ENCODE measurements around the gene F12. TPM values are rescaled to one million over a fixed set of nuclear protein-coding genes. Genes with fewer than 3 reads are reported as not detected.
A peak's percentile ranks its signal among the peaks of the same experiment; 100 is the strongest.

The F12 gene
- total and polyA plus RNA-seq, 2 of the 8 experiments (the other 6 are each of a cell fraction or from before 2014, with no cell fraction given), result 6.5 to 7.8 TPM

- DNase-seq (ENCODE audit: low read depth in 1 of 2, low spot score in 2 of 2) (no peak), FAIRE-seq (no peak)
- Histone ChIP-seq H3K4me3 (ENCODE audit: extremely low read depth in 1 of 4, insufficient read depth in 2 of 4, low read depth in 3 of 4, low read length in 4 of 4) (peak overlapping the region; percentile 52 to 71 (median 64)), H3K36me3 (ENCODE audit: control insufficient read depth in 2 of 4, insufficient read depth in 4 of 4, low read length in 3 of 4) (no peaks in the 10 kb centered on the region; a peak in 1 of 8 replicates), H3K23me2 (ENCODE audit: low read depth, low read length) (peaks cover 10% of the 10 kb centered on the region), H2BK15ac (ENCODE audit: low read length) (peak overlapping the region; percentile 88), H2AFZ (ENCODE audit: low read length) (no peak overlapping the region), H3K27ac (ENCODE audit: low read depth, low read length) (peak overlapping the region; percentile 86; the same call in 1 of the 2 replicates), H3K18ac (ENCODE audit: extremely low read depth, low read length) (peak overlapping the region; percentile 71), H2BK120ac (replicated peaks; ENCODE audit: low read depth, low read length) (peak overlapping the region; percentile 29), H3K4ac (replicated peaks; ENCODE audit: insufficient read length, low read depth, low read length) (peak overlapping the region; percentile 40), H3K14ac (ENCODE audit: insufficient read length) (no peak overlapping the region), H2BK12ac (ENCODE audit: low read depth, low read length) (peak overlapping the region; percentile 68; the same call in 1 of the 2 replicates), H3K4me1 (replicated peaks in 1 of 4; ENCODE audit: control insufficient read depth in 3 of 4, insufficient read depth in 4 of 4, low read length in 3 of 4) (peaks cover 4 to 14% (median 9%) of the 10 kb centered on the region in 4 experiments; a peak in 6 of 7 replicates), H4K5ac (ENCODE audit: insufficient read length, low read depth, low read length) (no peak overlapping the region), H2BK5ac (ENCODE audit: low read depth, low read length) (peak overlapping the region; percentile 91), H3K23ac (ENCODE audit: insufficient read length) (no peak overlapping the region), H4K8ac (ENCODE audit: extremely low read depth, insufficient read depth, low read length) (peak overlapping the region; percentile 93; the same call in 1 of the 2 replicates), H3K9ac (replicated peaks in 1 of 4; ENCODE audit: extremely low read depth in 1 of 4, low read depth in 3 of 4, low read length in 3 of 4) (peak overlapping the region in 3 of 4 experiments; percentile 5 to 84 (median 82); a peak in 3 of 7 replicates), H2BK20ac (ENCODE audit: low read length) (peak overlapping the region; percentile 80; the same call in 1 of the 2 replicates), H3K9me3 (ENCODE audit: insufficient read depth in 2 of 2, low read depth in 1 of 2, low read length in 1 of 2) (no peaks in the 10 kb centered on the region), H3K56ac (replicated peaks; ENCODE audit: insufficient read length, low read depth, low read length) (no peak overlapping the region), H4K91ac (replicated peaks; ENCODE audit: insufficient read length, low read length) (peak overlapping the region; percentile 11), H4K20me1 (replicated peaks in 1 of 2; ENCODE audit: control insufficient read depth in 1 of 2, insufficient read depth in 2 of 2, low read length in 2 of 2) (peaks cover 10 to 15% of the 10 kb centered on the region in 2 experiments), H3K4me2 (ENCODE audit: insufficient read depth in 1 of 2, low read depth in 2 of 2, low read length in 2 of 2) (peak overlapping the region; percentile 62 to 81), H3K79me1 (ENCODE audit: low read depth, low read length) (peaks cover 16% of the 10 kb centered on the region), H3K79me2 (ENCODE audit: control insufficient read depth in 1 of 2, insufficient read depth in 2 of 2, low read length in 2 of 2) (peaks cover 0 to 26% of the 10 kb centered on the region in 2 experiments; a peak in 2 of 4 replicates), H3K27me3 (replicated peaks in 1 of 4; ENCODE audit: control insufficient read depth in 3 of 4, extremely low read depth in 1 of 4, insufficient read depth in 3 of 4, low read length in 3 of 4) (no peaks in the 10 kb centered on the region), H2AK5ac (ENCODE audit: low read depth, low read length) (peak overlapping the region; percentile 90; the same call in 1 of the 2 replicates)
- CTCF ChIA-PET (ENCODE audit: partially characterized antibody), result interaction anchor here (0.5 to 7.1 kb wide), 9 partner anchors 11 to 395 kb away, joined by 3 to 57 read pairs (median 3); partner anchors contain the start of gene PFN3
- POLR2A ChIA-PET (ENCODE audit: partially characterized antibody), result interaction anchor here (0.6 to 24.2 kb wide), 9 partner anchors 8 to 70 kb away, joined by 3 to 460 read pairs (median 4); partner anchors contain the start of gene PRR7
- 69% methylated on average over 13 of the region's 13 CpGs; no CpG with 5 or more reads in 1 of the 2 experiments for WGBS, 2 experiments (ENCODE audit: extremely low coverage in 1 of 2, insufficient coverage in 1 of 2, insufficient read length in 1 of 2, insufficient replicate concordance in 2 of 2, low coverage in 1 of 2, low lambda C conversion rate in 2 of 2, missing lambda C conversion rate in 1 of 2)
Observed at GRCh38 chr5:177425196-177425800, 15.9 kb upstream of the F12 start.
